HL-60 (cell line): Measurements from ENCODE around the gene MEOX1.

Source experiments
- DNase-seq, 2 experiments: peaks; one replicate each; pipeline ENCODE4 v3.0.0-alpha.2; 2010 to 2020; ENCODE audit warnings: low read depth in 1 of 2, low spot score in 1 of 2
- H3K27ac ChIP-seq: fragments of 250-450 bp; sonication (Bioruptor Pico); replicated peaks from 2 replicates; pipeline ENCODE4 v1.5.1; 2020; ENCODE audit warnings: mild to moderate bottlenecking, moderate library complexity
- H3K27me3 ChIP-seq: fragments of 250-450 bp; sonication (Bioruptor Pico); 2 replicates; pipeline ENCODE4 v1.5.1; 2021; ENCODE audit warnings: mild to moderate bottlenecking, moderate library complexity; ENCODE audit not compliant: insufficient read depth, poor library complexity, severe bottlenecking
- H3K4me3 ChIP-seq: replicated peaks from 2 replicates; pipeline ENCODE4 v1.5.1; 2011; ENCODE audit warnings: mild to moderate bottlenecking, control low read depth, low read length; ENCODE audit not compliant: insufficient read depth
- GABPA ChIP-seq: IDR thresholded peaks from 2 replicates; pipeline ENCODE4 v1.6.1; 2012; ENCODE audit warnings: low read depth
- POLR2AphosphoS5 ChIP-seq: IDR thresholded peaks from 2 replicates; pipeline ENCODE4 v1.6.1; 2012; ENCODE audit warnings: low read depth
- REST ChIP-seq: IDR thresholded peaks from 2 replicates; pipeline ENCODE4 v1.6.1; 2012; ENCODE audit warnings: low read depth; ENCODE audit not compliant: insufficient replicate concordance
- SPI1 ChIP-seq: IDR thresholded peaks from 2 replicates; pipeline ENCODE4 v1.6.1; 2012; ENCODE audit warnings: low read depth, mild to moderate bottlenecking, borderline replicate concordance
- TF ChIP-seq, protein P1 (sequence below): IDR thresholded peaks from one replicate; pipeline ENCODE4 v1.5.1; 2011; ENCODE audit warnings: low read length, control low read depth, inconsistent platforms; ENCODE audit not compliant: insufficient read depth

MEOX1 gene

GRCh38 chr17:43707184-43707583 is 45.5 kb upstream of the MEOX1 start:
- no peak overlapping the region for H3K27ac ChIP-seq
- H3K4me3 ChIP-seq, result no peak overlapping the region
- no peak for TF ChIP-seq POLR2AphosphoS5
- TF ChIP-seq REST, result no peak
- TF ChIP-seq, protein P1, sequence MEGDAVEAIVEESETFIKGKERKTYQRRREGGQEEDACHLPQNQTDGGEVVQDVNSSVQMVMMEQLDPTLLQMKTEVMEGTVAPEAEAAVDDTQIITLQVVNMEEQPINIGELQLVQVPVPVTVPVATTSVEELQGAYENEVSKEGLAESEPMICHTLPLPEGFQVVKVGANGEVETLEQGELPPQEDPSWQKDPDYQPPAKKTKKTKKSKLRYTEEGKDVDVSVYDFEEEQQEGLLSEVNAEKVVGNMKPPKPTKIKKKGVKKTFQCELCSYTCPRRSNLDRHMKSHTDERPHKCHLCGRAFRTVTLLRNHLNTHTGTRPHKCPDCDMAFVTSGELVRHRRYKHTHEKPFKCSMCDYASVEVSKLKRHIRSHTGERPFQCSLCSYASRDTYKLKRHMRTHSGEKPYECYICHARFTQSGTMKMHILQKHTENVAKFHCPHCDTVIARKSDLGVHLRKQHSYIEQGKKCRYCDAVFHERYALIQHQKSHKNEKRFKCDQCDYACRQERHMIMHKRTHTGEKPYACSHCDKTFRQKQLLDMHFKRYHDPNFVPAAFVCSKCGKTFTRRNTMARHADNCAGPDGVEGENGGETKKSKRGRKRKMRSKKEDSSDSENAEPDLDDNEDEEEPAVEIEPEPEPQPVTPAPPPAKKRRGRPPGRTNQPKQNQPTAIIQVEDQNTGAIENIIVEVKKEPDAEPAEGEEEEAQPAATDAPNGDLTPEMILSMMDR, result no peak
- TF ChIP-seq GABPA, result no peak
- no peak for TF ChIP-seq SPI1
- DNase-seq, result no peak
- peaks cover 8% of the 10 kb centered on the region for H3K27me3 ChIP-seq

GRCh38 chr17:43706235-43706634 is 44.5 kb upstream of the MEOX1 start:
- H3K27ac ChIP-seq, result no peak overlapping the region
- TF ChIP-seq SPI1, result no peak
- no peak for TF ChIP-seq POLR2AphosphoS5
- TF ChIP-seq REST, result no peak
- TF ChIP-seq, protein P1, result no peak
- no peak for TF ChIP-seq GABPA
- H3K4me3 ChIP-seq, result no peak overlapping the region
- DNase-seq, result no peak
- peaks cover 8% of the 10 kb centered on the region for H3K27me3 ChIP-seq

DNA sequence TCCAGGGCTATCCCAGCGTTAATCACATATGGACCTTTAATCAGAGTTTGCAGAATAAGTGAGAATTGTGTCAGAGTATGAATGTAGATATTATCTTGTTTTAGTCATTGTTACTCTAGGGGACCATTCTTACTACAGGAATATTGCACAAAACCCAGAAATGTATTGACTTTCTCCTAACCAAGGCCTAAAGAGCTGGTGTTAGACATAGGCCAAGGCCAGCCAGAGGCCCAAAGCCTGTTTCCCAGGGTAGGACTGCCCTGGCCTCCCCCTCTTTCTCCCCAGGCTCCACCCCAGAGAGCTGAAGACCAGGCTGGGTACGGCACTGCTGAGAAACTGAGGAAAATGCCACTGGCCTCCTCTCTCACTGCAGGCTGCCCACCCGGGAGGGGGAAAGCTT is 41.9 kb upstream of the MEOX1 start:
- DNase-seq, result no peak
- TF ChIP-seq SPI1 (no peak), REST (no peak), GABPA (no peak), POLR2AphosphoS5 (no peak)
- TF ChIP-seq, protein P1, result no peak
- peaks cover 15% of the 10 kb centered on the region for H3K27me3 ChIP-seq

More for the DNA sequence above, 41.9 kb upstream of the MEOX1 start:
- Histone ChIP-seq H3K27ac (no peak overlapping the region), H3K4me3 (no peak overlapping the region)
